ENCODE measurements around the gene RNF150.
"Not testable (repeated sequence)": the region's sequence is repeated elsewhere in the genome, so short reads cannot be mapped to it uniquely, and the experiment has no call there.

RNF150 gene

DNA sequence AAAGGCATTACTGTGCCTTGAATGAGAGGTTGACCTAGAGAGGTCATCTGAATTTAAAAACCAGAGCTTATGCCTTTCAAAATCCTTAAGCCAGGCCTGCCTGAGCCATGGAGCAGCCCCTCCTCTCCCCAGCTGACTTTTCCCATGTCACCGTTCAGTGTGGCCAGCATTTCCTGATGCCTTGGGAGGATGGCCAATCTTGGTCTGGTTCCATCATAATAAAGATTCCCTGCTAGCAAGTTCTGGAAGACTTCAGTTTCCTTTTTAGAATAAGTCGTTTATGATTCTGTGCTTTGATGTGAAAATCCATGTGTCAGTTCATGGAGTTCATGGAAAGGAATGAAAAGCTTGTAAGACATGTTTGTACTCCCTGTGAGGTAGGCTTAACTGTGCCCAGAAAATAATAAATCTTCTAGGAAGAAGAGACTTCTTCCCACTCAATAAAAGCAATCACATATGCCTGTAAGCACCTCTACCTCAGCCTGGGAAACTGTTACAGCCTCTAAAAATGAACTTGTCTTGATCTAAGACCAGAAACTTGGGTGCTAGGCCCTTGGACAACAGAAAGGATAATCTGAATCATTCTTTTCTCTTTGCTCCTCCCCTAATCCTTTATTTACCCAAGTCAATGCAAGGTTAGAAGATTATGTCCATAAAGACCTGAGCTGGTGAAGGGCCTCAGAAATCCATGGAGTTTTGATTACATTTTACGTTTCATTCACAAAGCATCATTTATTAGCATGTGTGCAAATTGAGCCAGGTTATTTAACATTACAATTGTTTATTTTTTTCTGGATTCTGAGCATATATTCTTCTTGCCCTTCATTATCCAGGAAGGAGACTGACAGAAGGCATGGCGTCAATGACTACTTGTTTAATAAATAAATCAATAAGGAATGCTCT lies 293.1 kb downstream of the RNF150 start:
- H3K36me3 ChIP-seq (ENCODE audit: control insufficient read depth, insufficient read depth, low read length): no peaks in the 10 kb centered on the region
- H3K27ac ChIP-seq (ENCODE audit: insufficient read depth, low read depth, low read length, poor library complexity, severe bottlenecking): peak overlapping the region; percentile 16
- no peak overlapping the region for H3K4me3 ChIP-seq (ENCODE audit: insufficient read depth, low read depth, low read length)
- no peaks in the 10 kb centered on the region for H3K27me3 ChIP-seq (ENCODE audit: control insufficient read depth, insufficient read depth, low read length, poor library complexity, severe bottlenecking)
- H3K4me1 ChIP-seq (ENCODE audit: control insufficient read depth, insufficient read depth, low read length): no peaks in the 10 kb centered on the region
- peaks cover 2% of the 10 kb centered on the region for H3K9me3 ChIP-seq (ENCODE audit: control insufficient read depth, low read length)
- 78 to 87% methylated on average over 3 of the region's 4 CpGs for WGBS, 2 experiments

DNA sequence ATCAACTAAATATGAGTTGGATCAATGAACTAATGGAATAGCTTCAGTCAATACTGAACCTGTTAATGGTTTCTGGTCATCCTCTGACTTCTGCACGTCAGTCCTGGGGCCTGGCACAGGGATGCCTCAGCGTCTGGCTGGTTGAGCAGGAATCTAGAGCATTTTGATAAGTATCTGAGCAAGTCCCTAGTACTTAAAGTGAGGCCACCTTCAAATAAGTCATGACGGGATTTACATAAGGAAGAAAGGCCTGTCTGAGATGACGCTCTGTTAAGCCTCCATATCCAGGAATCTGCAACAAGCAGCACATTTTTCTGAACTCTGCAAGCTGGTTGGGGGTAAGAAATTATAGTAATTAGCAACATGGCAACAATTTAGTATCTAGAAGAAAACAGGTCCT lies 293.9 kb downstream of the RNF150 start:
- Histone ChIP-seq H3K9me3 (ENCODE audit: control insufficient read depth, low read length) (peaks cover 2% of the 10 kb centered on the region), H3K4me1 (ENCODE audit: control insufficient read depth, insufficient read depth, low read length) (no peaks in the 10 kb centered on the region), H3K27ac (ENCODE audit: insufficient read depth, low read depth, low read length, poor library complexity, severe bottlenecking) (no peak overlapping the region), H3K36me3 (ENCODE audit: control insufficient read depth, insufficient read depth, low read length) (no peaks in the 10 kb centered on the region), H3K27me3 (ENCODE audit: control insufficient read depth, insufficient read depth, low read length, poor library complexity, severe bottlenecking) (no peaks in the 10 kb centered on the region), H3K4me3 (ENCODE audit: insufficient read depth, low read depth, low read length) (no peak overlapping the region)
- 88 to 92% methylated on average over 4 of the region's 4 CpGs for WGBS, 2 experiments

DNA sequence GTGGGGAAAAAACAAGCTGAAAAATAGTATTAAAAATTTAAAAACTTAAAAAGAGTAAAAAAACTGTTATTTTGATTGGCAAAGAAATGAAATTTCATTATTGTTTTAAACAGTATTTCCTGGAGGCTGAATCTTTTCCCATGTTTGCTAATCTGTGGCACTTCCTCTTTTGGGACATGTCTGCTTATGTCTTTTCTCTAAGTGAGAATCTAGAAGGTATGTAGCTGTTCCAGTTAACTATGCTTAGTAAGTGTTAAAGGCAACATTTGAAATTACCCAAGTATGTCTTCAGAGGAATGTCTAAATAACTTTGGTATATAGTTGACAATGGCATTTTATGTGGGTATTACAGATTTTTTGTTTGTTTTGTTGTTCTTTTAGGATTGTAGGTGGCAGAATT lies 295.5 kb downstream of the RNF150 start:
- Histone ChIP-seq H3K9me3 (ENCODE audit: control insufficient read depth, low read length) (peaks cover 2% of the 10 kb centered on the region), H3K4me1 (ENCODE audit: control insufficient read depth, insufficient read depth, low read length) (no peaks in the 10 kb centered on the region), H3K27me3 (ENCODE audit: control insufficient read depth, insufficient read depth, low read length, poor library complexity, severe bottlenecking) (no peaks in the 10 kb centered on the region), H3K4me3 (ENCODE audit: insufficient read depth, low read depth, low read length) (no peak overlapping the region), H3K27ac (ENCODE audit: insufficient read depth, low read depth, low read length, poor library complexity, severe bottlenecking) (no peak overlapping the region), H3K36me3 (ENCODE audit: control insufficient read depth, insufficient read depth, low read length) (no peaks in the 10 kb centered on the region)

DNA sequence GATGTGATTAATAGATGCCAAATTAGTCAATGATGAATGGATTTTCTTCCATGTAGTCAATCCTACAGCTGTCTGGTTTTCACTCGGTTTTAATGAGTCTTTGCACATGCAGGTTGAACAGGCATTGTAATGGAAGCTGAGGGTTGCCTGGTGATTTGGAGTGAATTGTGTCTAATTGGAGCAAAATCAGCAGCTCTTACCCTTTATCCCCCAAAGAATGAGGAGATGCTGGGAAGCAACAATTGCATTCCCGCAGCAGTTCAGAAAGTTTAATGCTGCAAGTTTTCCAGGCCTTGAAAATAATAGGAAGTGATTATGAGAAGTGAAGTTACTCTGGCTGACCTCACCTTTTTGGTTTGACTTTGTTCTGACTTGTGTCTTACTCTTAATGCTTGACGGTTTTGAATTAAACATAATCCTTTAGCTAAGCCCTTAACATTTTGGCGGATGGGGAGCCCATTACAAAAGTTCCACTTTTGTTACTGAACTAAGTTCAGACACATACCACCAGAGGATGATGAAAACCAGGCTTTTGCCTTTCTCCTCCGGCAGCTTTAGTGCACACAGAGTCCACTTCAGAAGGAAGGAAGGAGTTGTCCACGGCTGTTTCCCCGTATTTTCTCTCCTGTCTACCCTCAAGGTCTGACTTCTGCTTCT lies 298.3 kb downstream of the RNF150 start:
- H3K4me3 ChIP-seq (ENCODE audit: insufficient read depth, low read depth, low read length): no peak overlapping the region
- no peak overlapping the region for H3K27ac ChIP-seq (ENCODE audit: insufficient read depth, low read depth, low read length, poor library complexity, severe bottlenecking)
- H3K27me3 ChIP-seq (ENCODE audit: control insufficient read depth, insufficient read depth, low read length, poor library complexity, severe bottlenecking): no peaks in the 10 kb centered on the region
- H3K4me1 ChIP-seq (ENCODE audit: control insufficient read depth, insufficient read depth, low read length): no peaks in the 10 kb centered on the region
- WGBS, 2 experiments: 91% methylated on average over 7 of the region's 7 CpGs
- no peaks in the 10 kb centered on the region for H3K36me3 ChIP-seq (ENCODE audit: control insufficient read depth, insufficient read depth, low read length)
- no peaks in the 10 kb centered on the region for H3K9me3 ChIP-seq (ENCODE audit: control insufficient read depth, low read length)

DNA sequence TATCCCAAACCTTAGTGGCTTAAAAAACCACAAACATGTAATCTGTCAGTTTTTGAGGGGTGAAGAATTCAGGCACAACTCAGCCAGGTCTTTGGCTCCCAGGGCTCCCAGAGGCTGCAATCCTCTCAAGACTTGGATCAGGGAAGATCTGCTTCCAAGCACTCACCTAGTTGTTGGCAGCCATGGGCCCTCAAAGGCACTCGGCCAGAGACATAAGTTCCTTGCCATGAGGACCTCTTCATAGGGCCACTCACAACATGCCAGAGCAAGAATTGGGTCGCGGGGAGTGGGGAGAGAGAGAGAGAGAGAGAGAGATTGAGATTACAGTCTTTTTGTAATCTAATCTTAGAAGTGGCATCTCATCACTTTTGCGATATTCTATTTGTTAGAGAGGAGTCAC lies 300.0 kb downstream of the RNF150 start:
- Histone ChIP-seq H3K36me3 (ENCODE audit: control insufficient read depth, insufficient read depth, low read length) (no peaks in the 10 kb centered on the region), H3K4me1 (ENCODE audit: control insufficient read depth, insufficient read depth, low read length) (no peaks in the 10 kb centered on the region), H3K4me3 (ENCODE audit: insufficient read depth, low read depth, low read length) (no peak overlapping the region), H3K27ac (ENCODE audit: insufficient read depth, low read depth, low read length, poor library complexity, severe bottlenecking) (no peak overlapping the region), H3K27me3 (ENCODE audit: control insufficient read depth, insufficient read depth, low read length, poor library complexity, severe bottlenecking) (no peaks in the 10 kb centered on the region), H3K9me3 (ENCODE audit: control insufficient read depth, low read length) (no peaks in the 10 kb centered on the region)
- 96% methylated on average over 4 of the region's 4 CpGs for WGBS, 2 experiments

DNA sequence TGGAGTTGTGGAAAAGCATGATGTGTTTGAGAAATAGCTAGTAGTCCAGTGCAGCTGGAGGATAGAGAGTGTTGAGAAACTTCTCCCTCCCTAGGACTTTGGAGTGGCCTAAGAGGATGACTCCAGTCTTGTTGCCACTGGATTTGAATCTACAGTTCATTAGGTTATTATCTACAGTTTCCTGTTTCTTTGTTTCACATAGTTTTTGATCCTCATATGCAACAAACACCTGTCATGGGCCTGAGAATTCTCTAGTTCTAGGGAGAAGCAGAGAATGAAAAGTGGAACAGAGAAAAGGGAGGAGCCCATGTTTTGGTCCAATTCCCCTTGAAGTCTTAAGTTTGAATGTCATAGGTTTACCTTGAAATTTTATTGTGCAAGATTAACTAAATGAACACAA lies 303.4 kb downstream of the RNF150 start:
- Histone ChIP-seq H3K9me3 (ENCODE audit: control insufficient read depth, low read length) (no peaks in the 10 kb centered on the region), H3K4me3 (ENCODE audit: insufficient read depth, low read depth, low read length) (no peak overlapping the region), H3K36me3 (ENCODE audit: control insufficient read depth, insufficient read depth, low read length) (no peaks in the 10 kb centered on the region), H3K27me3 (ENCODE audit: control insufficient read depth, insufficient read depth, low read length, poor library complexity, severe bottlenecking) (no peaks in the 10 kb centered on the region), H3K4me1 (ENCODE audit: control insufficient read depth, insufficient read depth, low read length) (no peaks in the 10 kb centered on the region), H3K27ac (ENCODE audit: insufficient read depth, low read depth, low read length, poor library complexity, severe bottlenecking) (no peak overlapping the region)

DNA sequence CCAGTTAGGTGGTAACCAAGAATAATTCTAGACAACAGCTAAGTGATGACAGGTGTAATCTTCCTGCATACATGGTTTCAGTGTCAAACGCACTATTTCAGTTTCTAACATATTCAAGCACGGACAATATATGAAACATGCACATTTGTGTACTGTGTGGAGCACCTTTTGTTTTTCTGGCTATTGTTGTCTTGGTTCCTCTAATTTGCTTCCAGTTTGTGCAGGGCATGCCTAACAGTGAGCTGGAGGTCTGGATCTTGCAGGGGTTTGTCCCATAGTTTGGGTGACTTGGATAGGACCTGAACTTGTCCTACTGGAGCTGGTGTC lies 306.6 kb downstream of the RNF150 start:
- Histone ChIP-seq H3K9me3 (ENCODE audit: control insufficient read depth, low read length) (no peaks in the 10 kb centered on the region), H3K36me3 (ENCODE audit: control insufficient read depth, insufficient read depth, low read length) (no peaks in the 10 kb centered on the region), H3K4me1 (ENCODE audit: control insufficient read depth, insufficient read depth, low read length) (no peaks in the 10 kb centered on the region), H3K27ac (ENCODE audit: insufficient read depth, low read depth, low read length, poor library complexity, severe bottlenecking) (no peak overlapping the region), H3K4me3 (ENCODE audit: insufficient read depth, low read depth, low read length) (no peak overlapping the region), H3K27me3 (ENCODE audit: control insufficient read depth, insufficient read depth, low read length, poor library complexity, severe bottlenecking) (no peaks in the 10 kb centered on the region)
- WGBS, 2 experiments: 91 to 94% methylated on average over 2 of the region's 2 CpGs

DNA sequence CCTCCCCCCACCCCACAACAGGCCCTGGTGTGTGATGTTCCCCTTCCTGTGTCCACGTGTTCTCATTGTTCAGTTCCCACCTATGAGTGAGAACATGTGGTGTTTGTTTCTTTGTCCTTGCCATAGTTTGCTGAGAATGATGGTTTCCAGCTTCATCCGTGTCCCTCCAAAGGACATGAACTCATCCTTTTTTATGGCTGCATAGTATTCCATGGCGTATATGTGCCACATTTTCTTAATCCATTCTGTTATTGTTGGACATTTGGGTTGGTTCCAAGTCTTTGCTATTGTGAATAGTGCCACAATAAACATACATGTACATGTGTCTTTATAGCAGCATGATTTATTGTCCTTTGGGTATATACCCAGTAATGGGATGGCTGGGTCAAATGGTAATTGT lies 312.7 kb downstream of the RNF150 start:
- H3K9me3 ChIP-seq (ENCODE audit: control insufficient read depth, low read length); H3K4me3 ChIP-seq (ENCODE audit: insufficient read depth, low read depth, low read length); H3K27me3 ChIP-seq (ENCODE audit: control insufficient read depth, insufficient read depth, low read length, poor library complexity, severe bottlenecking); H3K27ac ChIP-seq (ENCODE audit: insufficient read depth, low read depth, low read length, poor library complexity, severe bottlenecking); H3K36me3 ChIP-seq (ENCODE audit: control insufficient read depth, insufficient read depth, low read length); H3K4me1 ChIP-seq (ENCODE audit: control insufficient read depth, insufficient read depth, low read length): not testable (repeated sequence)
- WGBS, 2 experiments: 90 to 97% methylated on average over 2 to 3 of the region's 3 CpGs

DNA sequence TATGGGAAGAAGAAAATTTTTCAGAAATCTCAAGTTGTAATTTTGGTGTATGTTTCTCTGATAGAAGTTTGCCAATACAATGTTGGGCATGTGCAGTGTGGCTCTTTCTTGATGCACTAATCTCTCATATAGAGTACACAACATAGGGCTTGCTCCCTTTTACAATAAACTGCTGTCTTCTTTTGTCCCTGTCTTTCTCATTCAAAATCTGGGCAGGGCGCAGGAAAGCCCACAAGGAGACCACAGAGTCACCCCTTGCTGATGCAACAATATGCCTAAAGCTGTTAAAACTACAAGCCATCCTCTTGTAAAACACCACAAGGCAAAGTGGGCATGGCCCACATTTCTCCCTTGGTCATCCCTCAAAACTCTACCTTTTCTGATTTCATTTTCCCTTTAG lies 313.7 kb downstream of the RNF150 start:
- no peaks in the 10 kb centered on the region for H3K9me3 ChIP-seq (ENCODE audit: control insufficient read depth, low read length)
- no peak overlapping the region for H3K4me3 ChIP-seq (ENCODE audit: insufficient read depth, low read depth, low read length)
- no peaks in the 10 kb centered on the region for H3K36me3 ChIP-seq (ENCODE audit: control insufficient read depth, insufficient read depth, low read length)
- H3K27ac ChIP-seq (ENCODE audit: insufficient read depth, low read depth, low read length, poor library complexity, severe bottlenecking): no peak overlapping the region
- H3K4me1 ChIP-seq (ENCODE audit: control insufficient read depth, insufficient read depth, low read length): no peaks in the 10 kb centered on the region
- WGBS, 2 experiments: 48 to 51% methylated on average over 1 of the region's 1 CpG
- H3K27me3 ChIP-seq (ENCODE audit: control insufficient read depth, insufficient read depth, low read length, poor library complexity, severe bottlenecking): no peaks in the 10 kb centered on the region

DNA sequence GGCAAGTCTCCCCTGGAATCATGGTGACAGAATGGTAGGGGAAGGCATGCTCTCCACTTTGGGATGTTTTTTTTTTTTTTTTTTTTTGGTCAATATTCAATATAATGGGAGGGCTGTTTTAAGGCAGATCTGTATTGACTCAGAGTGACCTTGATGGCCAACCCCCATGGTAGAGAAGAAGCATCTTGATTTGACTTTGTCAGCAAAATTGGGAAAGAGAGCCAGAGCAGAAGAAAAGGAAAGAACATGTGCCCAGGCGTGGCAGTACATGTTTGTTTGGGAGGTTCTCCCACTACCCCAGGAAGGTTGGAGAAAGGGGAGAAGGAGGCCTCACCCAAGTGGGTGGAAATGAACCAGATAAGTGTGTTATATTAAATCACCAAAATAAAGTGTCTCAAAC lies 314.8 kb downstream of the RNF150 start:
- no peaks in the 10 kb centered on the region for H3K36me3 ChIP-seq (ENCODE audit: control insufficient read depth, insufficient read depth, low read length)
- 100% methylated on average over 1 of the region's 1 CpG for WGBS, 2 experiments
- H3K27ac ChIP-seq (ENCODE audit: insufficient read depth, low read depth, low read length, poor library complexity, severe bottlenecking): no peak overlapping the region
- no peaks in the 10 kb centered on the region for H3K27me3 ChIP-seq (ENCODE audit: control insufficient read depth, insufficient read depth, low read length, poor library complexity, severe bottlenecking)
- no peak overlapping the region for H3K4me3 ChIP-seq (ENCODE audit: insufficient read depth, low read depth, low read length)
- no peaks in the 10 kb centered on the region for H3K4me1 ChIP-seq (ENCODE audit: control insufficient read depth, insufficient read depth, low read length)
- no peaks in the 10 kb centered on the region for H3K9me3 ChIP-seq (ENCODE audit: control insufficient read depth, low read length)

Data from ectodermal cell (in vitro differentiated cells).